ENCODE measurements around the gene ITPA. TPM values are rescaled to one million over a fixed set of nuclear protein-coding genes. Genes with fewer than 3 reads are reported as not detected.
"Not testable (repeated sequence)": the region's sequence is repeated elsewhere in the genome, so short reads cannot be mapped to it uniquely, and the experiment has no call there.

The ITPA gene
- total RNA-seq, 1 donor = 10.8 TPM

DNA sequence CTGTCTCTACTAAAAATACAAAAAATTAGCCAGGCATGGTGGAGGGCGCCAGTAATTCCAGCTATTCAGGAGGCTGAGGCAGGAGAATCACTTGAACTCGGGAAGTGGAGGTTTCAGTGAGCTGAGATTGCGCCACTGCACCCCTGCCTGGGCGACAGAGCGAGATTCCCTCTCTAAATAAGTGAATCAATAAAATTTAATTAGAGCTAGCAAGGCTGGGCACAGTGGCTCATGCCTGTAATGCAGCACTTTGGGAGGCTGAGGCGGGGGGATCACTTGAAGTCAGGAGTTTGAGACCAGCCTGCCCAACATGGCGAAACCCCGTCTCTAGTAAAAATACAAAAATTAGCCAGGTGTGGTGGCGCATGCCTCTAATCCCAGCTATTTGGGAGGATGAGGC, 21.4 kb upstream of the ITPA start:
- not testable (repeated sequence) for H3K4me1 ChIP-seq (ENCODE audit: insufficient read depth, low read length)

DNA sequence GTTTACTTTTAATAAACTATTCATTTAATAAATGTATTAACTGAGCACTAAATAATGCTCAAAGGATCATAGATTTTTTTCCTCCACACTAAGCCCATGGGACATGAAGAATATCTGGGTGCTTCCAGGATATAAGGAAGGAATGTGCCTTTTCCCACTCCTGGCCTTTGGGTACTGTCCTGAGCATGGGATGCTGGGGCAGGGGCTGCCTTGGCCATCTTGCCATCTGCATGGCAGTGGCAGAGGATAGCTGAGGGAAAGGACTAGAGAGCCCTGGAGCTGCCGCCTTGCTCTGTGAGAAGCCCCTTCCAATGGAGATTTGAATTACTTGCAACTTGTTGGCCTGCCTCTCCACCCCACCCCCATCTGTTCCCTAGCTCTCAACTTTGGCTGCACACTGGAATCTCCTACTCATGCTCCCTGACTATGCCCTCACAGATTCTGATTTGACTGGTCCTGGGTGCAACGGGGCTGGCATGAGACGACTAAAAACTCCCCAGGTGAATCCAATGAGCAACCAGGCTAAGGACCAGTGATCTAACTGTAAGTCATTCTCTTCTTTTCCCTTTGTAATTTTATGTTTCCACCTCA, 20.4 kb upstream of the ITPA start:
- no peaks in the 10 kb centered on the region for H3K9me3 ChIP-seq (ENCODE audit: low read depth, low read length)
- H3K4me1 ChIP-seq (ENCODE audit: insufficient read depth, low read length) = no peaks in the 10 kb centered on the region
- no peaks in the 10 kb centered on the region for H3K27me3 ChIP-seq (ENCODE audit: insufficient read depth, low read length)
- no peak overlapping the region for H3K4me3 ChIP-seq (ENCODE audit: low read length)

More for the DNA sequence above, 21.4 kb upstream of the ITPA start:
- not testable (repeated sequence) for H3K4me3 ChIP-seq (ENCODE audit: low read length); H3K9me3 ChIP-seq (ENCODE audit: low read depth, low read length); H3K27me3 ChIP-seq (ENCODE audit: insufficient read depth, low read length)

DNA sequence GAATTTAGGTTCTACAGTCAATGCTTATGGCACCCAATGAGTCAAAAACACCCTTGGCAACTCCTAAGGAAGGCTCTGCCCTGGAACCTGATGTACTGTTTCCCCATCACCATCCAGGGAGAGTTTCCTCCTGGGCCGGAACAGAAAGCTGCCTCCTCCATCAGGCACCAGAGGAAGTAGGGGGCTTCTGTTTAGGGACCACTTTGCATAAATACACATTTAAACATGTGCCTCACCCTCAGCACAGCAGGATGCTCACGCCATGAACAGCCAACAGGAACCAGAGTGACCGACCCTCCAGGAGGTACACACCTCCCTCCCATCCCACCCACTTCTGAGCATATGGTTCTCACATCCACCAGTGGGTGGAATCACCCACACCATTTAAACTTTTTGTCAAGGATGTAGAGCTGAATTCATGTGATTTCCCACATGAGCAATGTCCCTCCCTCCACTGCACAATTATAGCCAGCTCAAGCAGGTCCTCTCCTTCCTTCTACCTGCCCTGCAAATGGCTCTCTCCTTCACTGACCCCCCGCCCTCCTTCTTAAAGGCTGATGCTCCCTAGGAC, 19.7 kb upstream of the ITPA start:
- Histone ChIP-seq H3K27me3 (ENCODE audit: insufficient read depth, low read length) (no peaks in the 10 kb centered on the region), H3K4me3 (ENCODE audit: low read length) (no peak overlapping the region), H3K4me1 (ENCODE audit: insufficient read depth, low read length) (no peaks in the 10 kb centered on the region), H3K9me3 (ENCODE audit: low read depth, low read length) (no peaks in the 10 kb centered on the region)

DNA sequence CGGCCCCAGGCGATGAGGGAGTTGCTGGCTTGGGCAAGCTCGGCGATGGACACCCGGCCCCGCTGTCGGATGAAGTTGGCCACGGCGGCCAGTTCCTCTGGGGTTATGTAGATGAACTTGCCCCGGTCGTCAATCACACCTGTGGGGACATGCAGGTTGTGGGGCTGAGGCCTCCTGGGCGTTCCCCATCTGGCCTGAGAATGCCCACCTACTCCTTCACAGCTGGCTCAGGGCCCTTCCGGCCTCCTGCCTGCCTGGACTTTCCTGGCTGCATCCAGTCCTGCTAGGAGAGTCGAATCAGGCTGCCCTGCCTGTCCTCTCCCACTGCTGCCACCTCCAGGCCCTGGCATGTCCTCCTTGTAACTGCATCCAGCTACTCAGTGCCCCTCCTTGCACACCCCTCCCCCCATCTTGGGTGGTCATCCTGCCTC, 18.6 kb upstream of the ITPA start:
- Histone ChIP-seq H3K4me1 (ENCODE audit: insufficient read depth, low read length) (no peaks in the 10 kb centered on the region), H3K9me3 (ENCODE audit: low read depth, low read length) (no peaks in the 10 kb centered on the region), H3K4me3 (ENCODE audit: low read length) (no peak overlapping the region), H3K27me3 (ENCODE audit: insufficient read depth, low read length) (no peaks in the 10 kb centered on the region)

DNA sequence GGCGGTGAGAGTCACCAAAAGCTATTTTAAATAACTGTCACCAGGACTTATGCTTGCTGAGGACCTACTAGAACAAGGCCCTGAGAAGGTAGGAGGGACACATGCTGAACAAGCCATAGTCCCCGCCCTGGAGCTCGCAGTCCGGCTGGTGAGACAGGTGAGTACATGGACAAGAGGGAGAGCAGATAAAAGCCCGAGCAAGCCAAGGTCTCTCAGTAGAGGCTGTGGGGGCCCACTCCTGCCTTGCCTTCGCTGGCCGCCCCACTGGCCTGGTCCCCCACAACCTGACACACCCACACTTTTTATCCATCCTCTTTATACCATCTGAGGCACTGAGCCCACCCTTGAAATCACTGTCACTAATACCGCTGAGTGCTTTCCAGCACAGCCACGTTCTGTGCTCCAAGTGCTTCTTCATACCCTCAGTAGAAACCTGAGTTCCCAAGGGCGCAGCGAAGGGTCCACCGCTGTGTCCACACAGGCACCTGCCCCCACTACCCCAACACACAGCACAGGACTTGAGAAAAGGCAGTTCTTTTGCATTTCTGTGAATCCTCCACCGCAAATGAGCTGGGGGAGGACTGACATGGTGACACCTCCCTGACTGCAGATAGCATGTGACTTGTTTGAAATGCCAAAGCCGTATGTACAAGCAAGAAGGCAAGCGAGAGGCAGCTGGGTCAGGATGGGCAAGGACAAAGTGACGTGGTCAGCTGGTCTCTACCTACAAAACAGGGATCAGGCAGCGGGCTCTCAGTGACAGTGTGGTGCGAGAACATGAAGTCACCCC, 16.9 kb upstream of the ITPA start:
- H3K4me3 ChIP-seq (ENCODE audit: low read length) = no peak overlapping the region
- H3K4me1 ChIP-seq (ENCODE audit: insufficient read depth, low read length) = no peaks in the 10 kb centered on the region
- no peaks in the 10 kb centered on the region for H3K9me3 ChIP-seq (ENCODE audit: low read depth, low read length)
- no peaks in the 10 kb centered on the region for H3K27me3 ChIP-seq (ENCODE audit: insufficient read depth, low read length)

DNA sequence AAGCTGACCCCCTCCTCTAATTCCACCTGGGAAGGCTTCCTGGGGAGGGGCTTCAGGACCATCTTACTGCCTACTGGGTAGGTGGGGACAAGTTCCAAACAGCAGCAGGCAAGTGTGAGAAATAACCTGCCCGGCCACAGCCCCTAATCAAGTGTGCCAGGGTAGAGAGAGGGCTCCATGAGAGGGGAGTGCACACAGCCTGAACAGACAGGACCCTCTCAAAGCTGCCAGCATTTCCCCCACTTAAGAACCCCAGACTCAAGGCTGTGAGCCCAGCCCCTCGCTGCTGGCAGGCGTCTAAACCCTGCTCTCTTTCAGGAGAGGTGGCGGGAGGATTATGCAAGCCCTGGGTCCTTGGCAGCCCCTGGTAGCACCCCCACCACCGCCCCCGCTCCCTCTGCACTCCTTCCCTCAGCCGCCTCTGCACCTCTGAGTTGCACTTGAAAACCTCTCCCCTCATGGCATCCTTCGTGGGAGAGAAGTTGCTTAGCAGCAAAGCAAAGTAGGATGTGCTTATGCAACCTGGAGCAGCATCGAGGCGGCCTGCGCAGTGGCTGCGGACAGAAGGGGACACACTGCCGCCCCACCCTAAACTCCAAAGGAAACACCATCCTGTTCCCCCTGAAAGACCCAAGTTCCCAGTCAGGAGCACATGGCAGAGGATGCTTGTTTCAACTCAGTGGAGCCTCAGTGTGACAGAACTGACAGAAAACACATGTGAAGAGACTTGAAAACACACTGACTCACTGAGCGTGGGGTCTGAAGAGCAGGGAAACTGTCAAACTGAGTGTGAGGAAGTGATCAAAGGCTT, 15.3 kb upstream of the ITPA start:
- Histone ChIP-seq H3K27me3 (ENCODE audit: insufficient read depth, low read length) (no peaks in the 10 kb centered on the region), H3K4me1 (ENCODE audit: insufficient read depth, low read length) (no peaks in the 10 kb centered on the region), H3K4me3 (ENCODE audit: low read length) (no peak overlapping the region), H3K9me3 (ENCODE audit: low read depth, low read length) (no peaks in the 10 kb centered on the region)

DNA sequence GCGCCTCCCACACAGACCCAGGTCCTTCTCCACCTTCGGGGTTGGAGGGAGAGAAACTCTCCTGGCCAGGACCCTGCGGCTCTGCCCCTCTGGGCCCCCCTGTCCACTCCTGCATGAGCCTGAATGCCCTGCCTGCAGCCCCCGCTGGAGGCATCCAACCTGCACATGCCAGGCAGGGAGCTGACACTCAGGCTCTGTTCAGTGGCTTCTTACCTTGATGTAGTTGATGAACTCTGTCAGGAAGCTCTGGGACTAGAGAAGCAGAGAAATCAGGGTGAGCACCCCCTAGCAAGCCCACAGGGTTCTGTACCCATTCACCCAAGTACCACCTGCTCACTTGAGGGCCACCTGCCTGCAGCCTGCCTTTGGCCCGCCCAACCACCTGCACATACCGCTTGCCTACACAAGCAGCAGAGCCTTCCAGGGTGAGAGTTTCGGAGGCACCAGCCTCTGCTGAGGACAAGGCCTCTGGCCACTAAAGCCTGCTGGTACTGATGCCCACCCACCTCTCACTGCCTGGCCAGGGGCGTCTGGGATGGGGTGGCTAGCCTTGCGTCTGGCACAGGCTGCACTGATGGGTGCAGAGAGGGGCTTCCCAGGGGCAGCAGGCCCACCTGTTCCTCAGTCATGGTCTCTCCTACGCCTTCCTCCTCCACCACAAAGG, 14.5 kb upstream of the ITPA start:
- Histone ChIP-seq H3K4me3 (ENCODE audit: low read length) (no peak overlapping the region), H3K9me3 (ENCODE audit: low read depth, low read length) (no peaks in the 10 kb centered on the region), H3K4me1 (ENCODE audit: insufficient read depth, low read length) (no peaks in the 10 kb centered on the region), H3K27me3 (ENCODE audit: insufficient read depth, low read length) (no peaks in the 10 kb centered on the region)

DNA sequence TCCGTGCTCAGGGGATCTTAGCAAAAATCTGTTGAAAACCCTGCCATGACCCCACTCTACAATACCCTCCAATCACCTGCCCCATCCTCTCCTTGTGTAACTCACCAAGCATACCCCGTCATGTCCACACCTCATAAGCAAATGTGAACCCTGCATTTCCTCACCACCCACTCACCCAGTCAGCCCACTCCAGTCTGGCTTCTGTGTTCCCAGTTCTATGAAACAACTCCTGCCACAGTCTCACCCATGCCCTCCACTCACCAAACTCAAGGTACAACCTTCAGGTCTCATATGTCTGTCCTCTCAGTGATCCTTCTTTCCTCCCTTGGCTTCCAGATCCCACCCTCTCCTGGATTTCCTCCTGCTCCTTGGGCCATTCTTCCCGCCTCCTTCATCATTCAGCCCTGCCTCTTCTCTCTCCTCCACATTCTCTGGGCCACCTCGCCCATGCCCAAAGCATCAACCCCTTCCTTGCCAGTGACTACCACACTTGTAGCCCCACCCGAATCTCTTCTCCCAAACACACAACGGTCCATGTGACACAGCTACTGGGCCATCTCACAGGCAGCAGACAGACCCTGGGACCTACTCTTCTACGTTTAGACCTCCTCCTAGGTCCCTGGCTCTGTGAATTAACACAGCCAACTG, 13.6 kb upstream of the ITPA start:
- Histone ChIP-seq H3K27me3 (ENCODE audit: insufficient read depth, low read length) (no peaks in the 10 kb centered on the region), H3K4me3 (ENCODE audit: low read length) (no peak overlapping the region), H3K9me3 (ENCODE audit: low read depth, low read length) (no peaks in the 10 kb centered on the region), H3K4me1 (ENCODE audit: insufficient read depth, low read length) (no peaks in the 10 kb centered on the region)

DNA sequence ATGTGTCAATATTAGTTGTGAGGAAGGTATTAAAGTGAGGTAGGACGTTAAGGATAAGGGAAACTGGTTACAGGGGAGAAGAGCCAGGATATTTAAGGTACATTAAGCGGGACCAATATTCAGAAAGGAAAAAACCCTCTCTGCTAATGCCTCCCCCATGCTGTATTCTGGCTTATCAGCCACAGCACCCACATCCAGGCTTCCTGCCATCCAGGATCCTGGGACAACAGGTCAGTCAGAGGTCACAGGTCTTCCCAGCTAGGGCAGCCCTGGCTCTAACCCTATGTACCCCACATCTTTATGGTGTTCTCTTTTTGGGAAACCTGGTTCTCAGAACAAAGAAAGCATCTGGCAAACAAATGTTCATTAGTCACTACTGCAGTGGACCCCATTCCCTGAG, 10.1 kb upstream of the ITPA start:
- H3K4me1 ChIP-seq (ENCODE audit: insufficient read depth, low read length) = peaks cover 12% of the 10 kb centered on the region
- H3K4me3 ChIP-seq (ENCODE audit: low read length) = no peak overlapping the region
- no peaks in the 10 kb centered on the region for H3K27me3 ChIP-seq (ENCODE audit: insufficient read depth, low read length)
- H3K9me3 ChIP-seq (ENCODE audit: low read depth, low read length) = no peaks in the 10 kb centered on the region

DNA sequence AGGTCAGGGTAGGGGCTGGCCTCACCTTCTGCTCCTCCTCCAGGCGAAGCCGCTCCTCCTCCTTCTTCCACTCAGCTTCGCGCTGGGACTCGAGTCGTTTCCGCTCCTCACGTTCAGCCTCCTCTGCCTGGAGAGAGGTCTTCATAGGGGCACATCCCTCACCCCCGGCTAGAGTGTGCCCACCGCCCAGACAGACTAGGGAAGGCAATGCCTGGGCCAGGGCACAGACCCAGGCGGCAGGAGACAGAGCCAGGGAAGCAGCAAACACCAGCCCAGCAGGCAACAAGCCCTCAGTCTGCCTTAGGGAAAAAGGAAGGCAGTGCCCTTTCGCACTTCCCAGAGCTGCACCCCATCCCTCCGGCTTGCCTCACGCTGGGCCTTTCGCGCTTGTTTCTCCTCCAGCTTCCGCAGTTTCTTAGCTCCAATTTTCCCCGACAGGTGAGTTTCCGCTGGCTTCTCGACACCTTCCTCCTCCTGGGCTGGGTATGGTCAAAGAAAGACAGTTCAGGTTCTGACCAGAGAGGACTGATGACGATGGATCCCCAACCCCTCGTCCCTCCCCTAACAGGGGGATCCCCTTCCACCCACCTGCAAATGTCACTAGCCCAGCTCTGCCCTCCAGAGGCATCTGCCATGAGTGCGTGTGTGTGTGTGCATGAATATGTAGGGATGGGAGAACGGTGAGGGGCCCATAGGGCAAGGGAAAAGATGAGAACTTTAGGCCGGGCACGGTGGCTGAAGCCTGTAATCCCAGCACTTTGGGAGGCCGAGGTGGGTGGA, 9.1 kb upstream of the ITPA start:
- H3K4me3 ChIP-seq (ENCODE audit: low read length) = no peak overlapping the region
- peaks cover 12% of the 10 kb centered on the region for H3K4me1 ChIP-seq (ENCODE audit: insufficient read depth, low read length)
- no peaks in the 10 kb centered on the region for H3K9me3 ChIP-seq (ENCODE audit: low read depth, low read length)
- no peaks in the 10 kb centered on the region for H3K27me3 ChIP-seq (ENCODE audit: insufficient read depth, low read length)

DNA sequence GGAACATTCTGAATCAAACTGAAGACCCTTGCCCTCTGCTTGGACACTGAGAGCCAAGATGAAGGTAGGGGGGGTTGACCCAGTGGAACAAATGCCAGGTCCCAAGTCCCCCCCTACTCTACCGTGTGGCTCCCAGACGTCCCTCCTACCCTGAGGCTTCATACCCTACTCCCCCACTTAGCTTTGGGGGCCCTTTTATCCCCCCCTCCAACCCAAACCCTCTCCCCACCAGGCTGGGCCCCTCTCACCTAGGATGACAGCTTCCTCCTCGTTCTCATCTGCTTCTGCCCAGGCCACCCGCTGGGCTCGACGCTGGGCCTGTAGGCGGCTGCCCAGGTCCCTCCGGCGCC, 6.4 kb upstream of the ITPA start:
- H3K4me1 ChIP-seq (ENCODE audit: insufficient read depth, low read length) = peaks cover 12% of the 10 kb centered on the region
- no peaks in the 10 kb centered on the region for H3K9me3 ChIP-seq (ENCODE audit: low read depth, low read length)
- no peaks in the 10 kb centered on the region for H3K27me3 ChIP-seq (ENCODE audit: insufficient read depth, low read length)
- no peak overlapping the region for H3K4me3 ChIP-seq (ENCODE audit: low read length)

DNA sequence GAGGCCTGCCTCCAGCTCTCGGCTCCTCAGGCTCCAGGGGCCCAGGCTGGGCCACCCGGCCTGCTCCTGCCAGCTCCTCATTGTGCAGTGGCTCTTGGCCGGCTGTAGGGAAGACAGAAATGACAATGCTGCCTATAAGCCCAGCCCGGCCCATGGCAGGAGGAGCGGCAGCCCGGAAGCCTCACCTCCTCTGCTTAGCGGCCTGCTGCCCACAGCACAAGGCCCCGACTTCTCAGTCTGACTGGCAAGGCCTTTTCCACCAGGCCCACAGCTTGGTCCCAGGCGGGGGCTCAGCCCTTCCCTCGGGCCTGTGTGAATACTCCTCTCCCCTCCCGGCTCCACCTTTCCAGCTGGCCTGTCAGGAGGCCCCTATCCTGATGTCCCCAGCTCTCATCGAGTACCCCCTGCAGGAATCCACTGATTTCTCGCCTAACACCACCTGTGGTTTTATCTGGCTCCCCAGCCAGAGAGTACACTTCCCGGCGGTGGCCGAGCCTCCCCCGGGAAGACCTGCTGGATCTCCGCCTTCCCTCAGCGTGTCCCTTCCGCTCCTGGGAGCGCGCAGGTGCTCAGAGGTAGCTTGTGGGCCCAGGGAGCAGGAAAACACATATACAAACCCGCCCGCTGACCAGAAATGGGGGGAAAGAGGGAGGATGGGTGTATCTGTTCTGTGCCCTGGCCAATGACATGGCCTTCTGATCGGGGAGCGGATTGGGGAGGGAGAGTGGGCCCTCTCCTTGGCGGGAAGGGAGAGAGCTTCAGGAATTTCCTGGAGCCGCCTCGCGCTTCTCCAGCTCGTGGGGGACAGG, 5.8 kb upstream of the ITPA start:
- no peaks in the 10 kb centered on the region for H3K9me3 ChIP-seq (ENCODE audit: low read depth, low read length)
- peaks cover 16% of the 10 kb centered on the region for H3K4me1 ChIP-seq (ENCODE audit: insufficient read depth, low read length)
- H3K4me3 ChIP-seq (ENCODE audit: low read length) = peak overlapping the region; percentile 89
- no peaks in the 10 kb centered on the region for H3K27me3 ChIP-seq (ENCODE audit: insufficient read depth, low read length)

DNA sequence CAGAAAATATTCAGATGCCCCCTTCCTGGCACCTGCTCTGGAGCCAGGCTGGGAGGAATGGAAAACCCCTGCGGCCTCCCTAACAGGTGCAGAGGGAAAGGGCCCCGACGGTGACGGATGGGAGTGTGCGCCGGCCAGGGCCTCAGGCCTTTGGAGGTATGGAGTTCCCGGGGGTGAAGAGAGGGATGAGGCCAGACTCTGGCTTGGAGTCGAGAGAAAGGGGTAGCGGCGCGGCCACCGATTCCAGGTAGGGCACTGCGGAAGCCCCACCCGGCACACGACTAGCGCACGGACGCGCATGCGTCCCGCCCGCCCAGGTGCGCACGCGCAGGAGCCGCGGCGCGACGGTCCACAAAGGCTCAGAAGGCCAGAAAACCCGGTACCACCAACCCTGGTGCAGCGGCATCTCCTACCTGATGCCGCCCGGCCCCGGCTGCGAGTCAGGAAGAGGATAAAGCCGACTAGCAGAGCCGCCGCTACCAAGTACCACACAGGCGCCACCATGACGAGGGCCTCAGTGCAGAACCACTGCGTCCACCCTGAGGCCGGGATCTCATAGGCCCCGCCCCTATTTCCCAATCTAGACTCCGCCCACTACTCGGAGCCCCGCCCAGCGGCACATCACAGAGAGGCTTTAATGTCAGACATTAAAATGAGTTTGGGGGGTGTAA, 5.0 kb upstream of the ITPA start, which contains the start of gene DDRGK1:
Gene DDRGK1 (minus strand): TSS at position 559 of the 671 bp plus-strand sequence. CDS start 55 bp downstream, at position 504.
- H3K4me3 ChIP-seq (ENCODE audit: low read length) = peak within 1 kb of the TSS; percentile 89
- H3K4me1 ChIP-seq (ENCODE audit: insufficient read depth, low read length) = peaks cover 20% of the 10 kb centered on the region
- no peaks in the 10 kb centered on the region for H3K9me3 ChIP-seq (ENCODE audit: low read depth, low read length)
- H3K27me3 ChIP-seq (ENCODE audit: insufficient read depth, low read length) = no peaks in the 10 kb centered on the region

Measured in mononuclear cell (primary cell).